Left lobe of liver (tissue), 2 donors: ENCODE measurements around the gene C6. TPM values are rescaled to one million over a fixed set of nuclear protein-coding genes. Genes with fewer than 3 reads are reported as not detected.

Experiments
- ATAC-seq: fragments of 200-7000 bp; cut with Tn5 transposase; one replicate; pipeline ENCODE4 v1.9.1; 2020; ENCODE audit warnings: mild to moderate bottlenecking, moderate library complexity
- DNase-seq: peaks from one replicate; pipeline ENCODE4 v3.0.0-alpha.2; 2020; ENCODE audit warnings: low spot score
- total RNA-seq: library from RNA; stranded (reverse); gene quantifications from one replicate; pipeline ENCODE4 v1.2.1, GENCODE V29; 2021
- donor health status: DM: no; HTN: no; CAD: no; lungs with moderate emphysema.
- donor health status: DM: no; HTN: yes; CAD: no.

C6 gene
- total RNA-seq, 1 donor from 2014 or later = 487 TPM

DNA sequence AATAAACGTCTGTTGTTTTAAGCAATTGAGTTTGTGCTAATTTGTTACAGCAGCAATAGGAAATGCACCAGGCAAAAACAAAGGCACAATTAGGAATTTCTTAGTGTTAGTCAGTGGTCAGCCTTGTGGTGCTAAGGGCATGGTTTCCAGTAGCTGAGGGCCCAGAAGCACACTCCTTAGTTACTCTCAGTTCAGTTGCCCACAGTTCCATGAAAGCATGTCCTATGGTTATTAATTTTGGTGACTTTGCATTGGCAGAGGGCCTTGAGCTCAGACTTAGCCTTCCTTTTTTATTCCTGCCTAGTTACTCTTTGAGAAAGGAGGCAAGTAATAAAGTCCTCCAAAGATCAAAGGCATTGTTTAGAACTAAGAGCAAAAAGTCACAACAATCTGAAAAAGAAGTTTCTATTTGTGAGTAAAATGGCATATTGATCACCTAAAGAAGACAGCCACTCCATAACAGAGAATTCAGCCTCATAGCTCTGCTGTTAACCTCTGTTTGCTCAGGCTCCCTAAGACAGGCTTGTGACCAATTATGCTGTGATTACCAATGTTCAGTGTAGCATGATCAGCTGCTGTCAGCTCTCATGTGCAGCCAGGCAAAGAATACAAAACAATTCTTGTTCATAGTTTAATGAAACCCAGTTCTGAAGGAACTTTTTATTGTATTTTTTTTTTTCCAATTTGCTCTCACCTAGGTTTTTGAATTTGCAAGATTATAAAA is 85.2 kb downstream of the C6 start:
- DNase-seq = no peak
- ATAC-seq = no peak

DNA sequence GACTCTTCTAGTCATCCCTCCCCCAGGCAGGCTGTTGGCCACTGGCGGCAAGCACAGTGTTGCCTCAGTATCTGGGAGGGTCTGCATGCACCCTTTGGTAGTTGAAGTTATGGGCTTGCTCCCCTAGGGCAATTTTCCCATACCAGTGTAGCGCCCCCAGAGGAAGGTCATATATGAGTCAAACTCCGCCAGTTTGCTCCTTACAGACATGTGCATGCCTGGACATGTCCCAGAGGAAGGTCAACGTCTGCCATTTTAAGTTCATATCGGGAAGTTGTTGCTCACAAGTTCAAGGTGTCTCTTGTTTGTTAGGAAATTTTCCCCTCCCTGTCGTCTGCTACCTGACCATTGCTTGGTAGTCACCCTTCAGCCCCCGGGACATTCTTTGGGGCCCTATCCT is 90.9 kb downstream of the C6 start:
- ATAC-seq = no peak

DNA sequence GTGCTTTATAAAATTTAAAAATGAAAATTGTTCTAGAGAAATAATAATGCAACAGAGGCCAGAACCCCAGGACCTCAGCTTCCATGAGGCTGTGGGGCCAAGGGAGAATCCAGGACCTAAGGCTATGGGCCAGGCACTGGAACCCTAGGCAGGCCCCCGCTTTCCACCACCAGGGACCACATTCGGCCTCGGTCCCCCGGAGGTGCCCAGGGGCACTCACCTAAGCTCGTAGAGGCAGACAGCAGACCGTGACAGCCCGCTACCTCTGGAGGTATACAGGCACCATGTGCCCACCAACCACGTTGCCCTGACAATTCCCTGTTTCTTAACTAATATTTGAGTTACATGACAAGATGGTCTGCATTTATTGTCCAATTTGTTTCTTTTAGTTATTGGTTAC is 92.7 kb downstream of the C6 start:
- no peak for ATAC-seq
- no peak for DNase-seq

More for the DNA sequence above, 90.9 kb downstream of the C6 start:
- no peak for DNase-seq

DNA sequence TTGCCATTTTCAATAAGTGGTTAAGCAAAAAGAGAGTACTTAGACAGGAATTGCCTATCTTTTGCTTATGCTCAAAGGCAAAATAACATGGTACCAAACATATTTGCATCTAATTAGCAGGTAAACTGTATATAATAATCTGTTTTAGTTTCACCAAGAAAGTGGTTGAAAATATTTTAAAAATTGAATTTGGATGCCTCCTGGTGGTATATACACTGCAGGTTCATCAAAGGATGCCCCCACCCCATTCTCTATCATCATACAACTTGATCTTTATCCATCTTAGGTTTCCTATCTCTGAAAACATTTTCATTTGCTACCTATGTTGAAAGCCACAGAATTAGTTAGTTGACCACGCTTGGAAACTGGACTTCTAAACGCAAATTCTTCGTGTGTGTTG is 95.2 kb downstream of the C6 start:
- peak; percentile 55 for ATAC-seq
- no peak for DNase-seq

DNA sequence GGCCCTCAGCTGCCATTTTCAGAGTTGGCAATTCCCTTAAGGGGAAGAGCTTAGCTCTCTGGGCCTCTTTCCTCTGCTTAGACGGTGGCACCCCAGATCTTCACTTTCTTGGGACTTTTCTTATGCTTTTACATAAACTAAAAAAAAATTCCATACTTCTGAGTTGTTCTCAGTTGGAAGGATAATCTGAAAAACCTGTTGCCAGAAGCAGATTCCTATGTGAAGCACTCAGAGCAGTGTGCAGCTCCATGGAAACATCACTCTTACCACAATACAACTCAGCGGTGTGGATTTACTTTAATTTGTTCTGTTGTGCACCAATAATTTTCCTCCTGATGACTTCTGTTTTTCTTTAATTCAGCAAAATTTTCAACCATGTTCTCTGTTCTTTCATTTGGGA is 98.1 kb downstream of the C6 start:
- DNase-seq = no peak
- ATAC-seq = no peak

DNA sequence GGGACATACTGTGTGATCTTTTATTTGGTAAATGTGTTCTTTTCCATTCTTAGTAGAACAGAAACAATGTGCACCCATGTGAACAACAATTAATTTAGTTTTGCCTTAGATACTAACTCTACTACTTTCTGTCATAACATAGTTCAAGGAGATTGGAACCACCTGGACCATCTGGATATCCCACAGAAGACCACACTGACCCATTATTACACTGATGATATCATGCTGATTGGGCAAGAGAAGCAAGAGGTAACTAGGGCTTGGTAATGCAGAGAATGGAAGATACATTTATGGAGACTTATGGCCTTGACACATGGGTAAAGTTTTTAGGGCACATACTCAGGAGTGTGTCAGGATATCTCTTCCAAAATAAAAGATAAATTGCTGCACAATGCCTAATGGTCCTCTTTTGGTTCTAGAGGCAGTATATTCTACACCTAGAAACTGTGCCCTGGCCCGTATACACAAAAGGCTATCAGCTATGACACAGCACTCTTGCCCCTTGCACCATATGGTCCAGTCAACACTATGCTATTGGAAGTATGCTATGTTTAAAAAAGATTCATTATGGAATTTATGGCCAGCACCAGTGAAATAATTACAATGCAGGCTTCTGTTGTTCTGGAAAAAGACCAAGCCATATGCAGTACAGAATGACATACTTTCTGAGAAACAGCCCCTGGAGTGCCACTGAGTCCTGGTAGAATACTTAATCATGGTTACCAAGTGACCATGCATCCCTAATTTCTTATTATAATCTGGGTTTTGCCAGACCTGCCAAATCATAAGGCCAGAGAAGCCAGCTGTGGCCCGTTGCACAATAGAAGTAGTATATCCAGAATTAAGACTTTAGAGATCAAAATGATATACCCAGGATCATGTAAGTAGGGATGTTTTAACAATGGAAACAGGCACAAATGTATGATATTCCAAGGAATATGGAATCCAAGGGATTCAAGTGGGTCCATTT is 100.6 kb downstream of the C6 start:
- no peak for ATAC-seq

DNA sequence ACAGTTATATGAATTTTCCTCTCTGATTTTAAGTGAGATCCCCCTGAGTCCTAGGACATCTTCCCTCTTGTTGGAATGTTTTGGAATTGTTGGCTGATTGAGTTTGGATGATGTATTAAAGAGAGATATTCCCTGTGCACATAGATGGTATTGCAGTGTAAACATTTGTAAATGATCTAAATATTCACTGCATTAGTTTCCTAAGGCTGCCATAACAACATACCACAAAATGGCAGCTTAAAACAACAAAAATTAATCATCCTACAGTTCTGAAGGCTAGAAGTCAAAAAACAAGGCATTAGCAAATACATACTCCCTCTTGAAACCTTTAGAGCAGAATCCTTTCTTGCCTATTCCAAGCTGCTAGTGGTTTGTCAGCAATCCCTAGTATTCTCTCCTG is 104.1 kb downstream of the C6 start:
- no peak for ATAC-seq
- DNase-seq = no peak

More for the DNA sequence above, 100.6 kb downstream of the C6 start:
- DNase-seq = no peak

DNA sequence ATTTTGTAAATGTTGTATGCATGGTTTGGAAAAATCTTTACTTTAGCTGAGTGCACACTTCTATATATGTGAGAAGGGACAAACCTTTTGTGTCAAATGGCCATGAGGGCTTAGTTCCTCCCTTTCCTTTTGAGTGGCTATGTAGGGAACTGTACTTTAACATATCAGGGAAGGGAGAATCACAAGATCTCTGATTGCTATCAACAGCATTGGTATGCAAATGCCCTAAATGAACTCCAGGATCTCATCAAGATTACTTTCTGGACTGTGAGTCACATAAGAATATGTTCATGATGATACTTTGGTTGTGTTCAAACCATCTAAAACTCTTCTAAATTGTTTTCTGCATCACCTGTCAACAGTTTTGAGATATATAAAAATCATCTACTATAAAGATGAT is 111.0 kb downstream of the C6 start:
- DNase-seq (no peak), ATAC-seq (no peak)

DNA sequence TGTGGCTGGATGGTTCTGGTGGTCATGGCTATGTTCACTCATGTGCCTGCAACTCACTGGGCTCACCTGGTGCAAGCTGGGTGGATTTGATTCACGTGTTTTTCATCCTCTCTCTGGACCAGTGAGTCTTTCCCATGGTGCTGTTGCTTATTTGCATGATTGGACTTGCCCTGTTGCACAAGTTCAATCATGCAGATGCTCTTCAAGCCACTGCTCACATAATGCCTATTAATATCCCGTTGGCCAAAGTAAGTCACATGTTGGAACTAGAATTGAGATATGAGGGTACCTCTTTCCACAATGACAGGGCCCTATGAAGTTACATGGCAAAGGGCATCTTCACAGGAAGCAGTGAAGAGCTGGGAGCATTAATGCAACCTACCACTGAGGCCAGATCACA is 115.7 kb downstream of the C6 start:
- DNase-seq (no peak), ATAC-seq (no peak)

DNA sequence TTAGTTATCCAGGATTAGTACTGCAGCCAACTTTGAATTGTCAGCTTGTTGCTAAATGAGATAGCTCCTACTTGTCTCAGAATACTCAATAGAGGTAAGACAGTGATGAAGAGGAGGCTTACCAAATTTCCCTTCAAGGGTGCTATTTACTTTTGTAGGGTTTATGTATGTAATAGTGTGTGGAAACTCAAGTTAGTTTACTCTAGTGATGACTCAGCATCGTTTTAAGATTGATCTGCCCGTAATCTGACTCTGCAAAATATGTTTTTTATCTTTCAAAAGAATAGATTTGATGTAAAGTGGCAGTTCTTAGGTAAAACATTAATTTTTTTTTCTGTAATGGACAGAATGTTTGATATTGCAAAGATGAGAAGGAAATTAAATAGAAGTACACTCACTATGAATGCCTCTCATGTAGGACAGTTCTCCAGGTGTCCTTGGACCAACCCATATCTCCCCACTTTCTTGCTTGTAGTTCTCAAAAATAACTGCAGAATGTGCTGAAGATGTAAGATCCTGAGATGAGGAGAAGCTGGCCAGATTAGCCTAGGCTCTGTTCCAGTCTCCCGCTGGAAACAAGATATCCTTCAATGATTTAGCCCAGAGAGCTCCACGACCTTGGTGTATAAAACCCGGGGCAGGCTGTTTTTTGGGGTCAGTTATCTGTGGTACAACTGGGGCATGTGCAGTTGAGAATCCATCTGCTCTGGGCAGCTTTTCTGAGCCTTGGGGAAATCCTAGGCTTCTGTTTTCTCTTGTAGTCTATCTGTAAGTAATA is 117.8 kb downstream of the C6 start:
- ATAC-seq (no peak), DNase-seq (no peak)

DNA sequence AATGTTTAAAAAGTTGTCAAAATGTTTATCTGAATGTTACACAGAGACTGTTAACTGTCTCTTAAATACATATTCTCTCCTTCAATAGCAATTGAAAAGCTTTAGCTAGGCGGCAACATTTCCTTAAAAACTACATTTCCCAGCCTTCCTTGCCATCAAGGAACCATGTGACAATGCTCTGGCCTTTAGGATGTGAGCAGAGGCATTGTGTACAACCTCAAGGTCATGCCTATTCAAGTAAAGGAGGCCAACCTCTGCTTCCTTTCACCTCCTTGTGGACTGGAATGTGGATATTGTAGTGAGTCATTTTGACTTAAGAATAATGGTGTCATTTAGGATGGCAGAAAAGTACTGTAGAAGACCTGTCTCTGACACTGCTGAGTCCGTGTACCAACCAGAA is 118.5 kb downstream of the C6 start:
- no peak for ATAC-seq

DNA sequence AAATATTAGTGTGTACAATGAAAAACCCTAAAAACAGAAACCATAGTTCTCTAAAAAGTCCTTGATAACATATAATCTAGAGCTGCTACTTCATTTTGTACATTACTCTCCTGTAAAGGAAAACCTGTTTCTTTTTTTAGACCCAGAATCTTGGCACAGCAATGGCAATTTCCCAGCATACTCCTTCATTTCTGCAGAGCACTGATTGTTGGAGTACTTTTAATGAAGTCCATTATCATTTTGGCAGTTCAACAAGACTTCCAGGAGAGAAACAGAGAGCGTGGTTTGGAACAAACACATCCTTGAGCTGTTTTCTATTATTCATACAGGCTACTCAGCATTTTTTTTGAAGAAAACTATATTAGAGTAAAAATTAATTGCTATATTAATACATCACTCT is 119.5 kb downstream of the C6 start:
- ATAC-seq (no peak), DNase-seq (no peak)

More for the DNA sequence above, 118.5 kb downstream of the C6 start:
- DNase-seq = no peak

Other genes with a start within 250 kb of the C6 start
- 0.88 TPM for gene MROH2B, start 142.2 kb downstream of the C6 start, total RNA-seq